OCI-LY1 (cell line): ENCODE results near the gene LST1.

Source experiments
- EZH2 ChIP-seq: fragments of 200-600 bp; sonication (generic), shearing (Covaris generic); IDR thresholded peaks from 2 replicates; pipeline ENCODE4 v1.8.0; 2017; ENCODE audit warnings: borderline replicate concordance, mixed run types, mild to moderate bottlenecking, antibody characterized with exemption, low read length, moderate library complexity, mixed read lengths
- TF ChIP-seq, protein P1 (sequence below): fragments of 200-600 bp; sonication (generic), shearing (Covaris generic); IDR thresholded peaks from 2 replicates; pipeline ENCODE4 v1.5.1; 2017; ENCODE audit warnings: mild to moderate bottlenecking, antibody characterized with exemption, low read length, moderate library complexity, mixed read lengths

DNA sequence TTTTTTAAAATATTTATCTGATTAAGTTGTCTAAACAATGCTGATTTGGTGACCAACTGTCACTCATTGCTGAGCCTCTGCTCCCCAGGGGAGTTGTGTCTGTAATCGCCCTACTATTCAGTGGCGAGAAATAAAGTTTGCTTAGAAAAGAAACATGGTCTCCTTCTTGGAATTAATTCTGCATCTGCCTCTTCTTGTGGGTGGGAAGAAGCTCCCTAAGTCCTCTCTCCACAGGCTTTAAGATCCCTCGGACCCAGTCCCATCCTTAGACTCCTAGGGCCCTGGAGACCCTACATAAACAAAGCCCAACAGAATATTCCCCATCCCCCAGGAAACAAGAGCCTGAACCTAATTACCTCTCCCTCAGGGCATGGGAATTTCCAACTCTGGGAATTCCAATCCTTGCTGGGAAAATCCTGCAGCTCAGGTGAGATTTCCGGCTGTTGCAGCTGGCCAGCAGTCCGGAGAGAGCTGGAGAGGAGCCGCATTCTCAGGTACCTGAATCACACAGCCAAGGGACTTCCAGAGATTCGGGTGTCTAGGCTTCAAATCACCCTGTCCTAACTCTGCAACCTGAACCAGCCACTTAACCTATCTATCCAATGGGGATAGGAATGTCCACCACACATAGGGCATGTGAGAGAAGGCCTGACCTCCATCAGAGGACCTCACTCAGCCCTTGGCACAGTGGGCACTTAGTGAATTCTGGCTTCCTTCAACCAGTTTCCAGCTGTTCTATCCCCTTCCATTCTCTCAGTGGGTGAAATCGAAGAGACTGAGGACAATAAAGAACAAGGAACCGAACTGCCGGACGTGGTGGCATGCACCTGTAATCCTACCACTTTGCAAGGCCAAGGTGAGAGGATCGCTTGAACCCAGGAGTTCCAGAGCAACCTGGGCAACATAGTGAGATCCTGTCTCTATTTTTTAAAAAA is 7.6 kb upstream of the LST1 start:
- TF ChIP-seq, protein P1, sequence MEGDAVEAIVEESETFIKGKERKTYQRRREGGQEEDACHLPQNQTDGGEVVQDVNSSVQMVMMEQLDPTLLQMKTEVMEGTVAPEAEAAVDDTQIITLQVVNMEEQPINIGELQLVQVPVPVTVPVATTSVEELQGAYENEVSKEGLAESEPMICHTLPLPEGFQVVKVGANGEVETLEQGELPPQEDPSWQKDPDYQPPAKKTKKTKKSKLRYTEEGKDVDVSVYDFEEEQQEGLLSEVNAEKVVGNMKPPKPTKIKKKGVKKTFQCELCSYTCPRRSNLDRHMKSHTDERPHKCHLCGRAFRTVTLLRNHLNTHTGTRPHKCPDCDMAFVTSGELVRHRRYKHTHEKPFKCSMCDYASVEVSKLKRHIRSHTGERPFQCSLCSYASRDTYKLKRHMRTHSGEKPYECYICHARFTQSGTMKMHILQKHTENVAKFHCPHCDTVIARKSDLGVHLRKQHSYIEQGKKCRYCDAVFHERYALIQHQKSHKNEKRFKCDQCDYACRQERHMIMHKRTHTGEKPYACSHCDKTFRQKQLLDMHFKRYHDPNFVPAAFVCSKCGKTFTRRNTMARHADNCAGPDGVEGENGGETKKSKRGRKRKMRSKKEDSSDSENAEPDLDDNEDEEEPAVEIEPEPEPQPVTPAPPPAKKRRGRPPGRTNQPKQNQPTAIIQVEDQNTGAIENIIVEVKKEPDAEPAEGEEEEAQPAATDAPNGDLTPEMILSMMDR = no peak
- TF ChIP-seq EZH2 = no peak
